HG03025 (cell line): Measurements from ENCODE around the gene PLA2G4E.

ENCODE experiments used
- ATAC-seq: cut with Tn5 transposase; IDR thresholded peaks from one replicate; pipeline ENCODE4 v1.9.1; 2021; ENCODE audit warnings: mild to moderate bottlenecking, moderate library complexity; ENCODE audit not compliant: unreplicated experiment, low FRiP score

Gene PLA2G4E

DNA sequence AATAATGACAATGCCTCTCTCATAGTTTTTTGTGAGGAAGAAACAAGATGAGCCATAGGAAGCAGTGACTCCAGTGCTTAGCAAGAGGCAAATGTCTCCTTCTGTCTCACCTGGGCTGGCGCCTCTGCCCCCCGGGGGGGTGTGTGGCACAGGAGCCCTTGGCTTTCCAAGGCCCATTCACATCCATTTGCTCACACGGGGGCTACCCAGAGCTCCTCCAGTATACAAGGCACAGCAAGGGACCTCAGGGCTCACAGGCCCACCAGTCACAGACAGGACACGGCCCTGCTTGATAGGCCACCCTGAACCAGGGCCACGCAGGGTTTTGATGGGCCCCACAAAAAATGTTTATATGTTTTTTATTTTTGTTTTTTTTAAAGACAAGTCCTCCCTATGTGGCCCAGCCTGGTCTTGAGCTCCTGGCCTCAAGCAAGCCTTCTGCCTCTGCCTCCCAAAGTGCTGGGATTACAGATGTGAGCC, 26.6 kb downstream of the PLA2G4E start:
- no peak for ATAC-seq

DNA sequence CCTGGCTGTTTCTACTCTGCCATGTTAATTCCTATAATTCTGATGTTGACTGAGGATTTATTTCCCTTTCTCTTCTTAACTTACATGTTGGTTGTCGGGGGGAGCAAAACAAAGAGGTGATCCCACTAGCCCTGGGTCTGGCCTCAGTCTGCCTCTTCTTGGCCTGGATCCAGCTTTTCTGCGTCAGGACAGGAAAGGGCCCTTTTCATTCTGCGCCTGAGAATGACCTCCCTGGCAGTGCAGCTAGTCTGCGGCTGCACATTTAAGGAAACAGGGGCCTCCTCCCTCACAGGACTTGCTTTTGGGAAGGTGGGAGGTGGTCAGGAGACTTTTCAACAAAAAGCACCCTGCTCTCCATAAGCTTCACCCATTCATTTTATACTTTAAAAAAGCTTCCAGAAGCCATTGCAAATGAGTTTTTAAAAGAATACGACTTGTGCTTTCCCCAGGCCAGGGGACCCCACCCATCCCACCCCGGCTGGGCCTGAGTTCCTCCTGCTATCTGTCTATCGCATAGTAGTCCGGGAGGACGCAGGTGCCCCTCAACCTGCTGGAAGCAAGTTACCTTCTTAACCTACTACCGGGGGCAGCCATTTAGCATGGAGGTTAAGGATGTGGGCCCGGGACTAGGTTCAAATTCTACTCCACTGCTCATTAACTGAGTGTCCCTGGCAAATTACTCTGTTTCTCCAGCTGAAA, 27.2 kb downstream of the PLA2G4E start:
- ATAC-seq: no peak

DNA sequence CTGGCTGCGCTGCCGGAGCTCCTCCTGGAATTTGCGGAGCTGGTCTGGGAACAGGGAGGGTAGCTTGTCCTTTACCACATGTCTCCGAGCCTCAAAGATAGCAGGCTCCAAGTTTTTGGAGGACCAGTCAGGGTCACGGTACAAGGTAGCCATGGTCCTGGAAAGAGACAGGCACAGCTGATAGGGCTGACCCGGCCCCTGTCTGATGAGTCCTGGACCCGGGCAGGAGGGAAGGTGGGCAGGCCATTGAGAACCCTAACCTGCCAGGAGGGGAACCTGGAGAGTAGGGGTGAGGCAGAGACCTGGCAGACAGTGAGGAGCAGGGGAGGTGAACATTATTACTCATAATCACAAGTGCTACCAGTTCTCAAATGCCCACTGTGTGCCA, 28.0 kb downstream of the PLA2G4E start:
- ATAC-seq: no peak

DNA sequence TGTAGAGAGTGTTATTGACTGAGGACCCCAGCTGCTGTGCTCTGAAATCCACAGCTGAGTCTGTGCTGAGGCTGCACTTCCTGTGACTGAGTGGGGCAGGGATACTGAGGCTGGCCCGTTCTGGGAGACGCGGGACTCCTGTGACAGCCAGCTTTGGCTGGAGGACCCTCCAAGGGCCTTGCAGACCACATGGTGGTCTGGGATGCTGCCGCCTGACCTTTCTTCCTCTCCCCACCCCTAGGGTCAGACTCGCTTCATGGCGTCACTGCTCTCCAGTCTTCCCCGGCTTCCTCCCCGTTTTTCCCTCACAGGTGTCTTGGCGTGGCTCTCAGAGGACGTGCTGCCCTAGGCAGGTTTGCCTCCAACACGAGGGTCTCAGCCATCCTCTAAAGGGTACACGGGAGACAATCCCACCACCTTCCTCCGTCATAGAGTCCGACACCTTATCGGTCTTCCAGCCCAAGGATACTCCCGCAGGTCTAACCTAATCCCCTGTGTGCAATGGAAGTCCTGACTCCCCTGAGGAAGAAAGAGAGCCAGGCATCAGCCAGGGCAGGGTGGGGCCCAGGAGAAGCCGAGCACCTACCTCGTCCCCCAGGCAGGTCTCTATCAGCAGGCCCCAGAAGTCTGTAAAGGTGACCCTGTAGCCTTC, 28.6 kb downstream of the PLA2G4E start:
- ATAC-seq: no peak

DNA sequence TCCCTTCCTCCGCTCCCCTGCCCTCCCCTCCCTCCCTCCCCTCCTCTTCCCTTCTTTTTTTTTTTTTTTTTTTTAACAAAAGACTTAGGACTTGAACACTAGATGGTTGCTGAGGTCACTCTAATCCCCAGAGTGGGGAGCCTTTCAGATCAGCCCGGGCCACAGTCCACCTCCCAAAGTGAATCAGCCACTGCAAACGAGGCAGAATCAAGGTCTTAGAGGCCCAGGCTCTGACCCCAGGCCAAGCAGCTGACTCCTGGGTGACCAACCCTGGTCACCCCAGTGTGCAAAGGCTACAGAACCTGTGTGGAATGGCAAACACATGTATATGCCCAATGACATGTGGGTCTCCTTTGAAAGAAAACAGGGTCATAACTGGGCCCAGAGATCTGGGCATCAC, 30.2 kb downstream of the PLA2G4E start:
- no peak for ATAC-seq

DNA sequence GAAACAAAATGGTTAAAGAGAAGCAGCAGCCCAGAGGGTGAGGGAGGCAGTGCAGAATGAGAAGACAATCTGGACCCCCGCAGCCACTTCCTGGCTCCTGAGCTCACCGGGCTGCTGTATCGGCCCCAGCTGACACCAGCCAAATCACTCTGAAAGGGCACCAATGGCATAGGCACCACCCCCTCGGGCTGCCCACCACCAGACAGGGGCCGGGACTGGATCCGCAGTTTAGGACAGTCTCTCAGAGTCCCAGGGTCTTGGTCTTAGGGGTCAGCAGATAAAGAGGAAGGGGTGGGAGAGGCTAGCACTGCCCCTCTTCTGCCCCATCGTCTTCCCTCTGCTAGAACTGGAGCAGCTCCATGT, 30.6 kb downstream of the PLA2G4E start:
- ATAC-seq: no peak

DNA sequence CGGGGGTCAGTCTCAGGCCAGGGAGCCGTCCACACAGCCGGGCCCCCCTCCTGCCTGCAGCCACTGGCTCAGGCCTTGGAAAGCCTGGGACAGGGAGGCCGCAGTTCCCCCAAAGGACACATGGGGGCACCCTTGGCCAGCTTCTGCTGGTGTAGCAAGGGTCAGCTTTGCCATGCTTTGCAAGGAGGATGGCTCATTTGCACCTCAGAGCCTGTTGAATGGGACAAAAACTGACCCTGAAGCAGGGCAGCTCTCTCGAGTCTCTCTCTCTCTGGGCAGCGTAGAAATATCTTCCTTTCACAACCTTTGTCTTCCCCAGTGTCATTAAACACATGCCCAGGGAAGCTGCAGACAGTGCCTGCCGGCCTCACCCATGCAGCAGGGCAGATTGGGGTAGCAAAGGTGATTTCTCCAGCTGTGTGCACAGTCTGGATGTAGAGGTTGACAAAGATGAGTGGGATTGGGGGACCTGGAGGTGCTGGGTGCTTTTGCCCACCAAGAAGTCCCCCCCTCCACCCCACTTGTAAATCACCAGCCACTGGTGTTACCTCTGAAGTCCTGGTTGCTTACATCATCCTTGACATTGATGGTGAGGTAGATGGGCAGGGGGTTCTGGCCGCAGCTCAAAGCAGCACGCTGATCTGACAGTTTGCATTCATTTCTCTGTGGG, 31.1 kb downstream of the PLA2G4E start:
- no peak for ATAC-seq

DNA sequence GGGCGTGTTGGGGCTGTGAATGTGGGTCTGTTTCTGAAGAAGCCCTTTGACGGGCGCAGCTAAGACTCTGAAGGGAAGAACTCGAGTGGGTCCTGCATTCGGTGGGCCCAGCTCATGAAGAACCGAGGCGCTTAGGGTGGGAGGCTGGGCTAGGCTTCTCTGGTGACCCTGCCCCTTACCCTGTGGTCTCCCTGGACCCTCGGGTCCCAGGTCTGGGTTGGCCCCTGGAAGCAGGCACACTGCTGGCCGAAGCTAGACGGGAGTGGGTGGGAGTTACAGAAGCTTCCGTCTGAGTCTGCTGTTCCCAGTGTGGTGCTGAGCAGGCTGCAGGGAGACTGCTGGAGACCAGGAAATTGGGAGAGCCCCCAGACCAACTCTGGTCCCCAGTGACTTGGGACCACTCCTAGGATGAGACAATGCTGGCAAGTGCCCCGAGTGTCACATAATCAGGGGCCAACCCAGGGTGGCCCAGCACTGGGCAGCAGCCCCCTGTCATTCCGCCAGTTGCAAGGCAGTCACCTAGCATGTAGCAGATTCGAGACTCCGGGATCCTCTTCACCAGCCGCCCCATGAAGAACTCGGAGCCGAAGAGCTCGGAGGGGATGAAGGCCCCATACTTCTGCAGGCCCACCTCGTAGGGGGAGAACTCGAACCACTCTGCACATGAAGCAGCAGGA, 31.8 kb downstream of the PLA2G4E start:
- no peak for ATAC-seq

DNA sequence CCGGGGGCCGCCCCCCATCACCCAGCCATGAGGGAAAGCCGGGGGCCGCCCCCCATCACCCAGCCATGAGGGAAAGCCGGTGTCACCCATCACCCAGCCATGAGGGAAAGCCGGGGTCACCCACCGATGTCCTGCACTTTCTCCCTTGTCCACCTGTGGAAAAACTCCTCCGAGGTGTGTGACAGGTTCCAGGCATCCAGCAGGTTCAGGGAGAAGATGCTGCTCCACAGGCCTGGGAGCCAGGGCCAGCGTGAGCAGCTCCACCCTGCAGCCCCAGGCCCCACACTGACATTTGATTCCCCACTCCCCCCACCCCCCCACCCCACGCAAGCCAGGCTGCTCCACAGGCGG, 32.9 kb downstream of the PLA2G4E start:
- ATAC-seq: no peak

DNA sequence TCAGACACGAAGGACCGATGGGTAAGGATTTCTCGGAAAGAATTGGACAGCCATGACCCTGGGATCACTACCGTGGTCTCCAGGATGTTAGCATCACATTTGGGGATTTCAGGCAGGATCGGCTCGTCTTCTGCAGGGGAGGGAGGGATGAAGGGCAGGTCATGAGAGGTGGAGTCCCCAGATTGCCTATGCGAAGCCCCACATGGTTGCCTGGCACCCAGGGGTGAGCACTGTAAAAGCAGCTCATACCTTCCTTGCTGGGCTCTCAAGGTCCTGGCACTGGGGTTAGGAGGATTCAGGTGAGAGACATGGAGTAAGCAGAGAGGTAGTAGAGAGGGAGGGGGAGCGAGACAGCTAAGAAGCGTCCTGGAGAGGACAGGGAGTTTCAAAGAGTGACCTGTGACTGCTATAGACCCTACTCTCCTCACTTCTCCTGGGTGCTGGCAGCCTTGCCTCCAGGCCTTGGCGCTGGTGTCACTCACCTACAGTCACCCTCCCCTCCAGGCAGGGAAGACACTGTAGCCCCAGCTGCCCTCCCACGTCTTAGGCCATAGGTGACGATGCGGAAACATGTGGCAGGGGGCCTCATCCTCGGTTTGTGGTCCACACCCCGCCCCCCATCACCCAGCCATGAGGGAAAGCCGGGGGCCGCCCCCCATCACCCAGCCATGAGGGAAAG, 33.5 kb downstream of the PLA2G4E start:
- no peak for ATAC-seq

DNA sequence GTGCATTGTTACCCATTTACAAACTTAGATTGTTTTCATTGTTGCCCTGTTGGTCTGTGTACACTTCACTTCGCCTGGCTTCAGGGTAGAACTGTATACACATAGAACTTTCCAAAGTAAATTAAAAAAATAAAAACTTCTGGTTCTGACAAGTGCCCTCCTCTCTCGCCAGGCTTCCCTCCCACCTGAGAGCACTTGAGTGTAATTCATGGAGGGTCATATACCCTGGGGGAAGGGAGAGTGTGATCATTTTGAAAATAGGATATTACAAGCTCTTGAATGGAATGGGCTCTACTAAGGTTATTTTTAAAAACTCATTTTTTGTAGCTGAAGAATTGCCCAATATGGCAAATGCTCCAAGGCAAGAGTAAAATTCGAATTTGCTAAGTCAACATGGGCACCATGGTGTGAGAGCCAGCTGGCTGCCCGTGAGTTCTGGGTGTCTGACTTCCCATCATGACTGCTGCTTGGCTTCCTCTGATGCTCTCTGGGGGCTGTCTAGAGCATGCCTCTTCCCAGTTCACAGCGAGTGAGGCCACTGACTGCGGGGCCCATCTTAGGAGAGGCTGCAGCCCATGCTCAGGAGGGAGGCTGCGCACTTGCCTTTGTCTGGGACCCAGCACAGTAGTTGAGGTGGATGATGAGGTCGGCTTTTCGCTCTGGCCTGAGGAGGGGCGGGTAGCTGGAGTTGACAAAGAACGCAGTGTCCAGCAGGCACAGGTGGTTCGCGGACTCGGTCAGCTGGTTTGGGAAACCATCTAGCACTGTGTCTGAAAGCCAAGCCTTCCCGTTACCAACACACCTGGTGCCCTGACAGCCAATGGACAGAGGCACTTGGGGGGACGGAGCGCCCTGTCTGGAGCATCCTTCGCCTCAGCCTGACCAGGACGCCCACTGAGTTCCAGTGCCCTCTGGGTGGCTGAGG, 35.3 kb downstream of the PLA2G4E start:
- ATAC-seq: no peak

DNA sequence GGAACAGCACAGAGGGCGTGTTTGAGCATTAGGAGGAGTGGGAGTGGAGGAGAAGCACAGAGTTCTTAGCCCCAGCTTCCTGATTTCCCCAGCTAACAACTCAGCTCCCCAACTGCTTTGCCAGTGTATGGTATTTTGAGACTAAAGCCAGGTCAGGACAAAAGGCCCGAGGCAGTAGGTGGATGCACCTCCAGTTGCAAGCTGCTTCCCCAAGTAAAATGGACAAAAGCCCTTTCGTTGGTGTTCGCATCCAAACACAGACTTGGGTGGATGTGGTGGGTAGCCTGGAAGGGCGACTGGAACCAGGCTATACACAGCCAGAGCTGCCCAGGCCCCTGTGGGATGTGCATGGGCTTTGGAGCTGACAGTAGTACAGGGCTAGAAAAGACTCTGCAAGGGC, 36.2 kb downstream of the PLA2G4E start:
- ATAC-seq: no peak

DNA sequence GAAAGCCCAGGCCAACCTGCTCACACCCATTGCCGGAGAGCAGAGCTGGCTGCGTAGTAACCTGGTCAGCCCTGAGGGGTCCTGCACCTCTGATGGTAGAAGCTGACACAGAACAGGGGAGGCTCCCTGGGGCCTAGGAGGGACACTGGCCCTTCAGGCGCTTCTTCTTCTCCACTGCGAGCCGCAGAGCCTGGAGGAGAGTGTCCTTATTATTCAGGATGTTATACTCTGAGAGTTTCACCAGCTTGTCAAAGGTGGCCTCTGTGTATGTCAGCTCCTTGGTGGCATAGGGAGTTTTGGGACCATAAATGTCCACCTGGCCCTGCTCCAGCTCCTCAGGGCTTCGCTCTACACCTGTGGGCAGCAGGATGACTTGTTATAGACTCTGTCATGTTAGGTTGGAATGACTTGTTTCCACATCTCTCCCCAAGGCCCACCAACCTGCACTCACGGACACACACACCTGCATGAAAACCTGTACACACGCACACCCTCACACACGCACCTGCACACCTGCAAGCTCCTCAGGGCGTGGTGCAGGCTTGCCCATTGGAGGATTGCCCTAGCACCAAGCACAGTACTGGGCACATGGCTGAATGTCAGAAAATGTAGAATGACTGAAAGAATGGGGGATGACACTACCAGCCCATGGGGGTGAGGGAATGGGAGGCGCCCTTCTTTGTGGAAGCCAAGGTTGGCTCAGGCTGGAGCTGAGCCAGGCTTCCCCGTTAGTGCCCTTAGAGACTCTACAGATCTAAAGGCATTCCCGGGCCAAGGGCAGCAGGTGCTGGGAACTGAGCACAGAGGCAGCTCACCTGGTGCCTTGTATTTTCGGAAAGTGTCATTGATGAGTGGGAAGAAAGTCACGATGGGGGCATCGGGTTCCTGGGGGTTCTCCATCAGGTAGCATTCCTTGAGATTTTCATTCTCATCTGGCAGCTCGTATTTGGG, 36.9 kb downstream of the PLA2G4E start:
- ATAC-seq: no peak

DNA sequence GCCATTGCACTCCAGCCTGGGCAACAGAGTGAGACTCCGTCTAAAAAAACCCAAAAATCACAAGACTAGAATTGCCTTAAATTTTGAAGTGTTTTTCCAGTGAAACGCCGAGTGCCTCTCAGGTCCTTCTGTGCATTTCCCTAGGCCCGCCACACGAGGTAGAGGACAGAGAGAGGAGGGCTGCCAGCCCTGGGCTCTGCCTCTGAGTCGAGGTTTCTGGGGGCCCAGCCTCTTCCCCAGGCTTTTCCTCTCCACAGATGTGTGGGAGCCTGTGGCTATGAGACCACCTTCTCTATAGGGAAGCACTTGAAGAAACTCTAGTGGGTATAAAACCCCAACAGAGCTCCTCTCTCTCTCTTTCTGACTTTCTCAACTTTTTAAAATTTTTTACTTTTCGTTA, 37.6 kb downstream of the PLA2G4E start:
- ATAC-seq: no peak

DNA sequence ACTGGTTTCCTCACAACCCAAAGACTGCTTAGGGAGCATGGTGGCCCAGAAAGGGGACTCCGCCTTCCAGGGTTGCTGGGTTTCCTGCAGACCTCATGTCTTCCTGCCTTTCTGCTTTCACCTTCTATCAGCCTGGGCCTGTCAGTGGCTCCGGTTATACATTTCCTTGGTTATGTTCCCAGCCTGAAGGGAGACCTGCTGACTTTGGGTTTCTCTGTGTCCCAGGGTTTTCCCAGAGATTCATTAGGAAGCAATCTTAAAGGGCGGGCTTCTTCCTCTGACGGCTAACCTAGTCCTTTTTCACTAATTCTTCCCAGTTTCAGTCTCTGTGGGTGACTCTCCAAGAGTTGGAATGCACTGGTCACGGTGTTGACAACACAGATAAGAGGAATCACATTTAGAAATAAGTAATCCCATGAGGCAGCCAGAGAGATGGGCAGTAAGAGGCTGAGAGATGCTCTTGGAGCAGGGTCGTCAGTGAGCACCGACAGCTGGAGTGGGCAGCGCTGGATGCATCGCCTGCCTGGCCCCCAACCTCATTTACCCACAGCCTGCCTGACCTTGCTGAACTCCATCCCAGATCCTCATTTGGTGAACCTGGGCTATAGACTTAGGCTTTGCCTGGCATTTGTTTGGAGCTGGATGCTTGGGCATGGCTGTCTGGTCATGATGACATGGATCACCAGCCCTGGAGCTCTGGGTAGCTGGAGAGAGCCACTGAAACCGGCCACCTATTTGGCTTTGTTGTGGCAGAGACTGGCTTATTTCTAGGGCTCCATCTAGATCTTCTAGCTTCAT, 38.5 kb downstream of the PLA2G4E start:
- ATAC-seq: no peak

DNA sequence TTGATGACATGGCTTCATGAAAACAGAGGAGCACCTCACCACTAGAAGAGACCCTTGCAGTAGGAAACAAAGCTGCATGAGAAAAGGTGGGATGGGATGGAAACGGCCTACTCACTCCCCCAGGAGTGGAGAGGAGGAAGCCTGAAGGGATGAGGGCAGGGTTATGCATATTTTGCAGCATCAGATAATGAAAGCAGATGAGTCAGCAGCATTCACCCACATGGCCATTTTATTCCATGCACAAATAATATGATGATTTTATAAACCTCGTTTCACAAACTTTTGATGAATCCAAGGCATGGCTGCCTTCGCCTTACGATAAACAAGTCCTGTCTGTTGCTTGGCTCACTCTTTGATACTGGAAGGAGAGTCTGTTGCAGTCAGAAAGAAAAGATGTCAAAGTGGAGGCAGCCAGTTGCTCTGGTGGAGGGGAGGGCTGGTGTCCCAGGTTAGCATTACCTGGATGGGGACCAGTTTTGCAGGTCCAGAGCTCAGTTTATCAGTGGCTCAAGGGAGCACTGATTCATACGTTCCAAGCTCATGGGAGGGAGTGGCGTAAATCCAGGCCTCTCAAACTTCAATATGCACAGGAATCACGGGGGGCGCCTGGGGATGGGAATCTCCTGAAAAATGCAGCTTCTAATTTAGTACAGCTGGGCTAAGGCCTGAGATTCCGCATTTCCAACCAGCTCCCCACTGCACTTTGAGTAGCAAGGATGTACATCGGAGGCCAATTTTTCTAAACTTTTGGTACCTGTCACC, 39.3 kb downstream of the PLA2G4E start:
- no peak for ATAC-seq

DNA sequence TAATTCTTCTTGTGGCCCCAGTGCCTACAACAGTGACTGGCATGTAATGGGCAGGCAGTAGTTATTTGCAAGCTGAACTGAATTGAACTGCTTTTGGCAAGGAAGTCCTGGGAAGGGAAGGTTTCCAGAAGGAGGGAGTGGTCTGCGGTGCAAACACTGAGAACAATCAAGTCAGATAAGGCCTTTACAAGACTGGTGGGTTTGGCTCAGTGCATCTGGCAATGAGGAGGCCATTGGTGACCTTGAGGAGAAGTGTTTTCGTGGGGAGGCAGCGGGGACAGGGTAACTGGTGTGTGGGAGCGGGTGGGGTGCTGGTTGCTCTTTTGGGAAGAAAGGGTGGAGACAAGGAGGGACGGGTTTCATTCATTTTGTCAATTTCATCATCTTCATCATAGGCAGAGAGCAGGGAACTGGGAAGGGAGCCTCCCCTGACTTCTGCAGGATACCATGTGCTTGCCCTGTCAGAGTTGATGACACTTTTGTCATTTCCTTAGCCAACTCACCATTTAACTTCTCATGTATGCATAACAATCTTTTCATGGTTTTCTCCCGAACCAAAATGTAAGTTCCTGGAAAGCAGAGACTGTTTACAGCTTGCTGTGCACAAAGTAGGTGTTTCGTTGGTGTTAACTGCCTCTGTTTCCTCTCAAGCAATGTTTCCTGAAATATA, 40.1 kb downstream of the PLA2G4E start:
- ATAC-seq: no peak
